ENCODE data around the gene CLUH.
A peak's percentile ranks its signal among the peaks of the same experiment; 100 is the strongest.
"Not testable (repeated sequence)": the region's sequence is repeated elsewhere in the genome, so short reads cannot be mapped to it uniquely, and the experiment has no call there.

CLUH gene

DNA sequence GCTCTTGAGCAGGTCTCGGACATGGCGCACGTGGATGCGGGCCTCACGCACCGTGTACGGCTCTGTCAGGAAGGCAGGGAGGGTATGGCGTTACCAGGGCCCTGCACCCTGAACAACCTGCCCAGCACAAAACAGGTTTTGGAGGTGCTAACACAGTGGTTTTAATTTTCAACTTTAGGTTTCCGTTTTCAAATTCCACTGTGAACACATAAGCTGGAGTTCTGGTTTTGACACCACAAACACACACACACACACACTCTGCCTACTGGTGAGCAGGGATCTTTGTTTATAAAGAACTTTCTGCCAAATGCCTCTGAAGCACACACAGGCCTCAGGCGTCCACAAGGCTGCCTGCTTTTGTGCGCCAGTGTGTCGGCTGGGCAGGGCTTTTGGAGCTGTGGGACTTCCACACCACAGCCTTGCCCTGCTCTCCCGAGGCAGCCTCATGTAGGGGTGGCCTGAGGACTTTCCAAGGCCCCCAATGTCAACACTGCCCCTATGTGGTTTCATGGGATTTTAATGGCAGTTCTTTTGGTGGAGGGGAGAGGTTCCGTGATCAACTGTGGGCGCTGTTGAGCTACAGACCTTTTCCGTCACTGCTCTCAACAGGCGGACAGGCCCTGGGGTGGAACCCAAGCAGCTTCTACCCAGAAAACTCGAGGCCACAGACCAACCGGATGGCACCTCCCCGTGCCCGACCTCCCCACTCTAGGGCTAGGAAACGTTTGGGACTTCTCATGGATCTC lies 9.4 kb downstream of the CLUH start:
- DNase-seq (ENCODE audit: low spot score) = no peak

DNA sequence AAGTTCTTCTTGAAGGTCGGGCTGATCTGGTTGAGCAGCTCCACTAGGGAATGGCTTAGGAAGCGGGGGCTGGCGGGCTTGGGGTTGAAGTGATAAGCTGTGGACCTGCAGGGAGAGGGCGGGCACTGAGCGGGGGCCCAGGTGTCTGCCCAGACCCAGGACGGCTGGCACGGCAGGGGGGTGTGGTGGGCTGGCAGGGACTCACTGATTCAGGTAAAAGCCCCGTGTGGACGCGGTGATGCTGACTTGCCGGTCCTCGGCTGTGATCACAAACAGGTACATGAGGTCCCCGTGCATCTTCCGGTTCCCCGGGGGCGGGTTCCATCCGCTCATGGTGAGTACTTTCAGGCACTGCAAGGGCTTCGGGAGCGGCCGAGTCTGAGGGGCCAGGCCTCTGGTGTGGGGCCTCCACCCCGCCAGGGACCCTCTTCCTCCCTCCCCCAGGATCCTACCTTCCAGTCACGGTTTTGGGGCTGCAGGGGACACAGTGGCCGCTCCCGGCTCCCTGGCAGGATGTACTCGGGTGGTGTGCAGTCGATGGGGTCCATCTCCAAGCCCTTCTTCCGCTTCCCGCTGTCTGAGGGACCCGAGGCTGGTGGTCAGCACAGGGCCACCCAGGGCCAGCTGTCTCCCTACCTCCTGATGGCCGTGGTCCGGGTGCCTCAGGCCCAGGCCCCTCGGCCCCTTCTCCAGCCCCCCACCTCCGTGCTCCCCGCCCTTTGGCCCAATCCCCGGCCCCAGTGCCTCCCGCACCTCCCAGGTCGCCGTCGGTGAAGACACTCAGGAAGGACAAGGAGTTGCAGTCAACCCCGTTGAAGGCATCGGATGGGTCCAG lies 10.2 kb downstream of the CLUH start:
- DNase-seq (ENCODE audit: low spot score) = no peak

DNA sequence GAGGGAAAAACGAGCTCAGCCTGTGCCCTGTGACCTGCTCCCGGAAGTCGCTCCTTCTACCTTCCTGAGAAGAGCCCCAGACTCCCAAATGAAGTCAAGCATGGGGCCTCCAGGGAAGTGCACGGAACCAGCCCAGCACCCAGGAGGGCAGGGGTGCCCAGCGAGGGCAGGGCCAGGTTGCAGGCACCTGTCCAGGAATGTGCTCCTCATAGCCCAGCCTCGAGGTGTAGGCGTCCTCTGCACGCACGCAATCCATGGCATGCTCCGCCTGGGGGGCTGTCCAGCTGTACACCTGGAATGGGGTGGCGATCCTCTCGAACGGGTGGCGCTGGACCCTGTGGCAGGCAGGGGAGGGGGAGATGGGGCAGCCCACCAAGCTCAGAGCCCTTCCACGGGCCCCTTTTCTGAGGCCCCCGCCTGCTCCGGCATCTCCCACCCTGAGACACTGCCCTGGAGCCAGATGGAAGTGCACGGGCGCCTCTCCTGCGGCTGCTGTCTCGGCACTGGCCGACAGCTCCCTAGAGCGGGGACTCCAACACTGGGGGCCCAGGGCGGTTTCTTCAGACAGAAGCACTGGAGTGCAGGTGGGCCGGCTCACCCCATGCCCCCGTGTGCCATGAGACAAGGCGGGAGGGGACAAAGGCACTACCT lies 10.9 kb downstream of the CLUH start:
- DNase-seq (ENCODE audit: low spot score) = no peak

- no peak for DNase-seq (ENCODE audit: low spot score)
Observed at GRCh38 chr17:2700030-2700490, 11.5 kb downstream of the CLUH start.

GRCh38 chr17:2699216-2699805 lies 12.3 kb downstream of the CLUH start:
- not testable (repeated sequence) for DNase-seq (ENCODE audit: low spot score)

- no peak for DNase-seq (ENCODE audit: low spot score)
Observed at GRCh38 chr17:2697611-2698162, 13.9 kb downstream of the CLUH start.

DNA sequence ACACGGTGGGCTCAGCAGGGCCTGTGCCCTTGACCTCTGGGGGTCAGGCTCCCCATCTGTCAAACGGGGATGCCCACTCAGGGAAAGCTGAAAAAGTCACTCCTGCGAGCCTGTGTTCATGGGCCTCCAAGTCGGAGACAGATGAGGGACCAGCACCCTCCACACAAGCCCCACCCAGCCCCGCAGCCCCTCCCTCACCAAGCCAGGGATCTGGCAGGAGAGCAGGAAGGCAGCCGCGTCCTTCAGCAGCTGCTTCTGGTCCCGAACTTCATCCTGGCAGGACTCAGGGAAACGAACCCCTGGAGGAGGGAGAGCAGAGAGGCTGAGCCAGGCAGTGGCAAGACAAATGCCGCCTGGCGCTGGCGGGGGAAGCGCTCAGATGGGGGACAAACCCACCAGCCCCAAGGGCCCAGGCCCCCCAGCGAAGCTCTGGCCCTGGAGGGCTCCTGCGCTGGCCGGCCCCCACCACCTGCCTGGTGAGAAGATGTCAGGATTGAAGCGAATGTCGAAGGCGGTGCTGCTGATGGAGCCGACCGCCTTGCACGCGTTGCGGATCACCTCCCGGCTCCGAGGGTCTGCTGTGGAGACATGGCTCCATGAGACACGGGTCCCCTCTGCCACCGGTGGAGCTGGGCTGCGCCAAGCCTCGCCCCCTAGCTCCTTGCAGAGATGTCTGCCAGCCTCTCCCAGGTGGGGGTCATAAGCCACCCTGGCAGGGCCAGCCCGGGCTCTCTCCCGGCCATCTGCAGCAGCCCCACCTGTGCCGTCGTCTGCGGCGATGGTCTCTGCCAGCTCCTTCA lies 15.4 kb downstream of the CLUH start:
- DNase-seq (ENCODE audit: low spot score) = no peak

DNA sequence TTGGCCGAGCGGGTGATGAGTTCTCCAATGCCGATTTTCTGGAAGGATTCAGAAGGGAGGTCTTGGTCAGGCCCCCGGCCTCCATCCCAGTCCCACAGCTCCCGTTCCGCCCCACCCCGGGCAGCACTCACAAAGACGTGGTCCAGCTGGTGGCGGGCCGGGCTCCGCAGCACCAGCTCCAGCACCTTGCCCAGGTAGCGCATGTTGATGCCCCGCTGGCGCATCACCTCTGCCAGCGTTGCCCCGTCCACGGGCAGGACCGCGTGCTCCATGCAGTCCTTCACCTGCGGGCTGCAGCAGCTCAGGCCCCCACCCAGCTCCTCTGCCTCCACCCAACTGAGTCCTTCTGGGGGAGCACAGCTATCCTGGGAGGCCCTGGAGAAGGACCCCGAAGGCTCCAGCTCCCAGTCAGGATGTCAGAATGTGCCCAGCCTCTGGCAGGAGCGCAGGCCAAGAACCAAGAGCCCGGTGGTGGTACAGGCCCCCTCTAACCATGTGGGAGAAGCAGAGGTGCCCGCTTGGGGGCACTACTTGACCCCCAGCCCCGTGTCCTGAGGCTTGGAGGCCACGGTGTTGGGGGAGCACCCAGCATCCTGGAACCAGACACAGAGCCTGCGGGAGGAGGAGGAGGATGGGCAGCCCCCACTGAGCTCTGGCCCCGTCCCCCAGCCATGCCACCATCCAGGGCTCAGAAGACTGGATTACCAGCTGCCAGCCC lies 16.2 kb downstream of the CLUH start:
- no peak for DNase-seq (ENCODE audit: low spot score)

DNA sequence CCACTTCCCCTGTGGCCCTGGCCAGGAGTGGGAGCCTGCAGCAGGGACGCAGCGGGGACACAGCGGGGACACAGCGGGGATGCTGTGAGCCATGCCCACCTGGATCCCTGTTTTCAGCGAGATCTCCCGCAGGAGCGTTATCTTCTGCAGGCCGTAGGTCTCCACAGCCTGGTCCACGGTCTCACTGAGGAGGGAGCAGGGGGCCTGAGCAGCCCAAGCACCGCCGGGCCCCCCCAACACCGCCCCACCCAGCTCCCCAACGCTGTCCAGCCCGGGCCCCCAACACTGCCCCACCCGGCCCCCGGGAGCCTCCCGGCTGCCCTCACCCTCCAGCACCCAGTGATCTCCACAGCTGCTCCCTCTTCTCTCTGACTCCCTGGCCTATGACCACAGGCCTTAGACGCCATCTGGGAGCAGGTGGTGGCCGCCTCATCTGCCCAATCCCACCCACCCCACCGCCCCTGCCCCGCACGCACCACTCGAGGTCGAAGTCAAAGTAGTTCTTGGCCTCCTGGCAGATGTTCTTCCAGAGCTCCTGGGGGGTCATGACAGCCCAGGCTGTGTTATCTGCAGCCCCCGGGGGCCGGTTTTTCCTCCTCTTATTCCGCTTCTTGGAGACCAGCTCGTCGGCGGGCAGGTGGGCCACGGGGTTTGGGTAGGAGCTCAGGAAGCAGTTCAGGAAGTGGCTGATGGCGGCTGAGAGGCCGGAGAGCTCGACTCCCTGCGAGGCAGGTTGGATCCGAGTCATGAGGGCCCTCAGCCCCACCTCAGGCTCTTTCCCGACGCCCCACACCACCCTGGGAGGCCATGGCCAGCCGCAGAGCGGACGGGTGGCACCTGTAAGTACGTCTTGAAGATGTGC lies 17.0 kb downstream of the CLUH start:
- DNase-seq (ENCODE audit: low spot score) = no peak

- no peak for DNase-seq (ENCODE audit: low spot score)
Observed at GRCh38 chr17:2693561-2694380, 17.8 kb downstream of the CLUH start.

DNA sequence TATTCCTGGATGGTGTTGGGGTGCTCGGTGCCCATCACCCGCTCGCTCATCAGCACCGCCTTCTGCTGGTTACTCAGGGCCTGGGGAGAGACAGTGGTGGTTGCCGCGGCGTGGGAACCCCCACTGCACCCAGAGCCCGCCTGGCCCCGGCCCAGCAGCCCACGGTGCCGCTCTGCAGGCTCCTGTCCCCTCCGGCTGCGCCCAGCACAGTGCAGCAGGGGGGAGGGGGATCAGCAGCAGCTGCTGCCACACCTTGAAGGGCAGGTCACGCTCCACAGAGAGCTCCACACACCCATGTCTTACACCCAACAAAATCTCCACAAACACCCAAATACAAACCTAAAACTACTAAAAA lies 18.8 kb downstream of the CLUH start:
- no peak for DNase-seq (ENCODE audit: low spot score)

GRCh38 chr17:2691965-2692780 lies 19.4 kb downstream of the CLUH start:
- no peak for DNase-seq (ENCODE audit: low spot score)

- DNase-seq (ENCODE audit: low spot score) = no peak
Observed at GRCh38 chr17:2691069-2691871, 20.3 kb downstream of the CLUH start.

DNA sequence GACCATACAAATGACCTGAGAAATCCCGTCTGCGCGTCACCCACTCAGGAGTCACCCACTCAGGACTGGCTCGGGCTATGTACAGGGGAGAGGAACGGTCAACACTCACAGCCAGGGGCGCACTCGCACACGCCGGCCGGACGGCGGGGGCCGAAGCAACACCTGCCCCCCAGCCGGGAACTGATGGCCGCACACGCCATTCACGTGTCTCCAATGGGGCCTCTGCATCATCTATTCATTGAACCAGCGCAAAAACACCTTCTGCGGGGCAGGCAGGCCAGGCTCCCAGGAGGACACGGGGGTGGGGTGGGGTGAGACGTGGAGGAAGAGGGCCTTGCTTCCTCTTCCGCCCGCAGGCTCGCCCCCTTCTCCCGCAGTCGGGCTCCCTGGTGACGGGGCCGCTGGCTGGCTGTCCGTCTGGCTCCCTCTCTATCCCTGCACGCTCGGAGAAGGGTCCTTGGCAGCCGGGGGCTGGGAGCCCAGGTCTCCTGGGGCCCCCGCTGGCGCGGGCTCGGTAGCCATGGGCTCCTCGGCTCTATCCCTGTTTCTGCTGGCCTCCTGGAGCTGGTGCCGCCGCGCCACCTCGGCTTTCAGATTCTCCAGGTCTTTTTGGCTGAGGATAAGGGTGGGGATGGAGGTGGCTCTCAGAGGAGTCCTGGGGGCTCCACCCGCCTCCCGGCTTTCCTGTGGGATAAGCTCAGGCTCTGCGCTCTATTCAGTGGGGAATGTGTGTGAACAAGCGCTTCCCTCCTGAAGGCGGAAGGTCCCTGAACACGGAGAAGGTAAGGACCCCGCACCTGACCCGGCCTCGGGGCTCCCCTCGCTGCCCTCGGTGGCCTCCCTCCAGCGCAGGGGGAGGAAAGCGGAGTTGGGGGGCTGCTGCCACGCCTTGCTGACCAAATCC lies 21.1 kb downstream of the CLUH start:
- no peak for DNase-seq (ENCODE audit: low spot score)

GRCh38 chr17:2689411-2690164 lies 22.0 kb downstream of the CLUH start:
- peak; percentile 11 for DNase-seq (ENCODE audit: low spot score)

Measured in SW480 (cell line).